HEK293 (cell line): ENCODE results near the gene SRL.

ENCODE experiments used
- ATF2 ChIP-seq: fragments of 450-650 bp; formaldehyde crosslinking; IDR thresholded peaks from 2 replicates; pipeline ENCODE4 v1.5.1; 2016; ENCODE audit warnings: missing biosample characterization, missing genetic modification characterization, low read depth
- BCL11B ChIP-seq: fragments of 450-650 bp; formaldehyde crosslinking; IDR thresholded peaks from 2 replicates; pipeline ENCODE4 v1.5.1; 2016; ENCODE audit warnings: low read depth, missing biosample characterization, missing genetic modification characterization
- GLIS1 ChIP-seq: fragments of 450-650 bp; formaldehyde crosslinking; IDR thresholded peaks from 2 replicates; pipeline ENCODE4 v1.5.1; 2016; ENCODE audit warnings: missing biosample characterization, missing genetic modification characterization
- MEIS1 ChIP-seq: sonication (generic); formaldehyde crosslinking; IDR thresholded peaks from 2 replicates; pipeline ENCODE4 v1.8.1; 2022; ENCODE audit warnings: missing genetic modification reagents, mild to moderate bottlenecking, borderline replicate concordance
- MZF1 ChIP-seq: fragments of 450-650 bp; formaldehyde crosslinking; IDR thresholded peaks from 2 replicates; pipeline ENCODE4 v1.5.1; 2017; ENCODE audit warnings: missing biosample characterization, missing genetic modification characterization, borderline replicate concordance
- PRDM1 ChIP-seq: fragments of 450-650 bp; formaldehyde crosslinking; IDR thresholded peaks from 2 replicates; pipeline ENCODE4; 2016; ENCODE audit warnings: missing biosample characterization, missing genetic modification characterization
- SP2 ChIP-seq: fragments of 450-650 bp; formaldehyde crosslinking; IDR thresholded peaks from 2 replicates; pipeline ENCODE4 v1.5.1; 2016; ENCODE audit warnings: missing biosample characterization, missing genetic modification characterization
- ZBTB10 ChIP-seq: fragments of 450-650 bp; formaldehyde crosslinking; IDR thresholded peaks from 2 replicates; pipeline ENCODE4 v1.5.1; 2016; ENCODE audit warnings: missing biosample characterization, missing genetic modification characterization
- ZBTB20 ChIP-seq: fragments of 450-650 bp; formaldehyde crosslinking; IDR thresholded peaks from 2 replicates; pipeline ENCODE4 v1.5.1; 2016; ENCODE audit warnings: missing biosample characterization, missing genetic modification characterization
- ZFHX2 ChIP-seq: fragments of 450-650 bp; formaldehyde crosslinking; conservative IDR thresholded peaks from 2 replicates; pipeline ENCODE4 v1.5.1; 2016; ENCODE audit warnings: missing biosample characterization, missing genetic modification characterization
- ZNF146 ChIP-seq: fragments of 450-650 bp; formaldehyde crosslinking; IDR thresholded peaks from 2 replicates; pipeline ENCODE4 v1.5.1; 2016; ENCODE audit warnings: missing biosample characterization, missing genetic modification characterization
- ZNF157 ChIP-seq: fragments of 450-650 bp; formaldehyde crosslinking; IDR thresholded peaks from 2 replicates; pipeline ENCODE4 v1.5.1; 2016; ENCODE audit warnings: missing biosample characterization, missing genetic modification characterization
- ZNF169 ChIP-seq: fragments of 450-650 bp; formaldehyde crosslinking; IDR thresholded peaks from 2 replicates; pipeline ENCODE4 v1.5.1; 2016; ENCODE audit warnings: missing biosample characterization, missing genetic modification characterization
- ZNF175 ChIP-seq: fragments of 450-650 bp; formaldehyde crosslinking; IDR thresholded peaks from 2 replicates; pipeline ENCODE4 v1.5.1; 2016; ENCODE audit warnings: missing biosample characterization, missing genetic modification characterization
- ZNF184 ChIP-seq: fragments of 450-650 bp; IDR thresholded peaks from 2 replicates; pipeline ENCODE4 v1.5.1; 2018; ENCODE audit warnings: missing biosample characterization, mild to moderate bottlenecking, missing genetic modification characterization
- ZNF211 ChIP-seq: fragments of 450-650 bp; formaldehyde crosslinking; IDR thresholded peaks from 2 replicates; pipeline ENCODE4 v1.5.1; 2016; ENCODE audit warnings: low read depth, missing biosample characterization, missing genetic modification characterization
- ZNF221 ChIP-seq: fragments of 450-650 bp; formaldehyde crosslinking; IDR thresholded peaks from 2 replicates; pipeline ENCODE4 v1.5.1; 2017; ENCODE audit warnings: missing biosample characterization, missing genetic modification characterization, borderline replicate concordance
- ZNF324 ChIP-seq: fragments of 450-650 bp; formaldehyde crosslinking; IDR thresholded peaks from 2 replicates; pipeline ENCODE4 v1.5.1; 2016; ENCODE audit warnings: missing biosample characterization, missing genetic modification characterization
- ZNF350 ChIP-seq: fragments of 450-650 bp; formaldehyde crosslinking; IDR thresholded peaks from 2 replicates; pipeline ENCODE4 v1.5.0; 2017; ENCODE audit warnings: missing biosample characterization, mild to moderate bottlenecking, missing genetic modification characterization
- ZNF362 ChIP-seq: fragments of 450-650 bp; formaldehyde crosslinking; IDR thresholded peaks from 2 replicates; pipeline ENCODE4 v1.5.1; 2016; ENCODE audit warnings: missing biosample characterization, missing genetic modification characterization
- ZNF423 ChIP-seq: fragments of 450-650 bp; formaldehyde crosslinking; IDR thresholded peaks from 2 replicates; pipeline ENCODE4 v1.5.1; 2016; ENCODE audit warnings: missing biosample characterization, missing genetic modification characterization
- ZNF449 ChIP-seq: fragments of 450-650 bp; formaldehyde crosslinking; IDR thresholded peaks from 2 replicates; pipeline ENCODE4 v1.5.1; 2017; ENCODE audit warnings: missing biosample characterization, mild to moderate bottlenecking, missing genetic modification characterization, moderate library complexity
- ZNF544 ChIP-seq: fragments of 450-650 bp; formaldehyde crosslinking; IDR thresholded peaks from 2 replicates; pipeline ENCODE4 v1.5.0; 2017; ENCODE audit warnings: missing biosample characterization, missing genetic modification characterization
- ZNF623 ChIP-seq: fragments of 450-650 bp; formaldehyde crosslinking; IDR thresholded peaks from 2 replicates; pipeline ENCODE4 v1.5.1; 2016; ENCODE audit warnings: missing biosample characterization, missing genetic modification characterization
- ZNF677 ChIP-seq: fragments of 450-650 bp; IDR thresholded peaks from 2 replicates; pipeline ENCODE4 v1.5.0; 2018; ENCODE audit warnings: missing biosample characterization, mild to moderate bottlenecking, missing genetic modification characterization, moderate library complexity
- ZNF76 ChIP-seq: fragments of 450-650 bp; formaldehyde crosslinking; IDR thresholded peaks from 2 replicates; pipeline ENCODE4; 2016; ENCODE audit warnings: low read depth, missing biosample characterization, missing genetic modification characterization, borderline replicate concordance
- ZSCAN4 ChIP-seq: fragments of 450-650 bp; formaldehyde crosslinking; IDR thresholded peaks from 2 replicates; pipeline ENCODE4 v1.5.1; 2017; ENCODE audit warnings: missing biosample characterization, missing genetic modification characterization
- ZSCAN5A ChIP-seq: fragments of 450-650 bp; formaldehyde crosslinking; IDR thresholded peaks from 2 replicates; pipeline ENCODE4 v1.5.1; 2016; ENCODE audit warnings: missing biosample characterization, missing genetic modification characterization

The SRL gene

GRCh38 chr16:4288148-4288921 is 46.5 kb upstream of the SRL start (continued):
- TF ChIP-seq ZBTB10 (peak; percentile 91), ZSCAN4 (tag by site-specific recombination) (no peak; the same call in 1 of the 2 replicates), ZNF184 (no peak), MEIS1 (CRISPR knock-in tag) (no peak), BCL11B (tag by site-specific recombination) (no peak), ZNF423 (tag by site-specific recombination) (no peak), ZNF350 (tag by site-specific recombination) (no peak), ZNF544 (no peak), ZNF169 (tag by site-specific recombination) (no peak), ZNF175 (no peak), PRDM1 (tag by site-specific recombination) (no peak), ZBTB20 (no peak), ZSCAN5A (no peak), ZFHX2 (tag by site-specific recombination) (no peak), ZNF449 (tag by site-specific recombination) (no peak), ZNF324 (tag by site-specific recombination) (no peak), ZNF157 (tag by site-specific recombination) (no peak), GLIS1 (tag by site-specific recombination) (peak; percentile 72), ZNF211 (tag by site-specific recombination) (no peak), ZNF76 (tag by site-specific recombination) (no peak), MZF1 (no peak), SP2 (tag by site-specific recombination) (no peak), ZNF677 (tag by site-specific recombination) (no peak), ZNF221 (tag by site-specific recombination) (no peak), ZNF623 (tag by site-specific recombination) (no peak), ZNF146 (tag by site-specific recombination) (no peak), ZNF362 (tag by site-specific recombination) (no peak), ATF2 (tag by site-specific recombination) (no peak)
